Activated CD8-positive, alpha-beta T cell treated with anti-CD3 and anti-CD28 coated beads for 36 hours (primary cell): ENCODE measurements around the gene TFB1M. TPM values are rescaled to one million over a fixed set of nuclear protein-coding genes. Genes with fewer than 3 reads are reported as not detected.
"Not testable (repeated sequence)": the region's sequence is repeated elsewhere in the genome, so short reads cannot be mapped to it uniquely, and the experiment has no call there.

Experiments used
- ATAC-seq: fragments of 200-7000 bp; cut with Tn5 transposase; one replicate; pipeline ENCODE4 v1.10.0; 2021; ENCODE audit warnings: mild to moderate bottlenecking, moderate library complexity
- CTCF ChIA-PET: fragments of 350-600 bp; sonication (Branson Sonifier 250); formaldehyde crosslinking; loops from one replicate; lab custom pipeline; 2021; ENCODE audit warnings: antibody characterized with exemption; lab: Charles Lee
- POLR2A ChIA-PET: fragments of 350-600 bp; sonication (Branson Sonifier 250); formaldehyde crosslinking; loops from one replicate; lab custom pipeline; 2021; ENCODE audit warnings: antibody characterized with exemption; lab: Charles Lee
- DNase-seq: peaks from one replicate; pipeline ENCODE4 v3.0.0-alpha.2; 2020
- H3K27ac Mint-ChIP-seq: one replicate; pipeline ENCODE4 v1.8.0; 2021; ENCODE audit warnings: mild to moderate bottlenecking, mixed read lengths
- H3K27me3 Mint-ChIP-seq: one replicate; pipeline ENCODE4 v1.8.0; 2021; ENCODE audit warnings: mixed read lengths
- H3K36me3 Mint-ChIP-seq: one replicate; pipeline ENCODE4 v1.8.0; 2021; ENCODE audit warnings: low read depth, mixed read lengths
- H3K4me1 Mint-ChIP-seq: one replicate; pipeline ENCODE4 v1.8.0; 2021; ENCODE audit warnings: low read depth, mixed read lengths
- H3K4me3 Mint-ChIP-seq: one replicate; pipeline ENCODE4 v1.8.0; 2021; ENCODE audit warnings: mild to moderate bottlenecking, moderate library complexity, mixed read lengths
- H3K9me3 Mint-ChIP-seq: one replicate; pipeline ENCODE4 v1.8.0; 2021; ENCODE audit warnings: mixed read lengths
- intact Hi-C: fragments of 100-400 bp; cut with micrococcal nuclease; formaldehyde crosslinking; loops from one replicate; pipeline ENCODE4 v1.10.0; 2022
- total RNA-seq, 2 experiments: library from RNA; stranded (reverse); gene quantifications; one replicate each; pipeline ENCODE4 v1.2.3, GENCODE V29; 2021
- TF ChIP-seq, protein P1 (sequence below): fragments of 200-600 bp; IDR thresholded peaks from one replicate; pipeline ENCODE4 v1.8.0; 2022; ENCODE audit warnings: antibody characterized with exemption, mild to moderate bottlenecking

TFB1M gene
- total RNA-seq, 2 experiments from 2014 or later: 70.9 to 76.6 TPM

DNA sequence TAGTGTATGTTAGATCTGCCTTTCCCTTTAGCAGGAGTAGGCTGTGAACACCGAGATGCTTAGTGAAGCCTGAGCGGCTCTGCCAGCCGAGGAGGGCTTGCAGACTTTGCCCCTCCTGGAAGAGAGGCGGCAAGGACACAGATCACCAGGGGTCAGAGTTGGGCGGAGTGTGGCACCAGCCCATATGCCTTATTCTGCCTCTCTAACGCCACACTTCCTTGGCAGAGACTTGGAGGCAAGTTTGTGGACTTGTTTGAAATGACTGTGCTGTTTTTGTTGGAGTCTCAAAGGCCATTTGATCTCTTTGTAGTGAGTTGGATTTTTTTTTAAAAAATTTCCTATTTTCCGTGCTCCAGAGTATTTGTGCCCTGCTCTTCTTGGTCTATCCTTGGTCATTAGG, 95.0 kb downstream of the TFB1M start:
- Mint-ChIP-seq H3K4me3 (no peak overlapping the region), H3K36me3 (no peaks in the 10 kb centered on the region), H3K27ac (no peak overlapping the region), H3K9me3 (no peaks in the 10 kb centered on the region), H3K4me1 (peaks cover 13% of the 10 kb centered on the region), H3K27me3 (peaks cover 10% of the 10 kb centered on the region)
- ChIA-PET POLR2A (no interaction called here), CTCF (interaction anchor here (0.9 kb wide), 1 partner anchor 15 kb away, joined by 3 read pairs; no protein-coding TSS in a partner anchor)
- ATAC-seq (no peak), DNase-seq (no peak)
- intact Hi-C loops: no loop called here
- TF ChIP-seq, protein P1, sequence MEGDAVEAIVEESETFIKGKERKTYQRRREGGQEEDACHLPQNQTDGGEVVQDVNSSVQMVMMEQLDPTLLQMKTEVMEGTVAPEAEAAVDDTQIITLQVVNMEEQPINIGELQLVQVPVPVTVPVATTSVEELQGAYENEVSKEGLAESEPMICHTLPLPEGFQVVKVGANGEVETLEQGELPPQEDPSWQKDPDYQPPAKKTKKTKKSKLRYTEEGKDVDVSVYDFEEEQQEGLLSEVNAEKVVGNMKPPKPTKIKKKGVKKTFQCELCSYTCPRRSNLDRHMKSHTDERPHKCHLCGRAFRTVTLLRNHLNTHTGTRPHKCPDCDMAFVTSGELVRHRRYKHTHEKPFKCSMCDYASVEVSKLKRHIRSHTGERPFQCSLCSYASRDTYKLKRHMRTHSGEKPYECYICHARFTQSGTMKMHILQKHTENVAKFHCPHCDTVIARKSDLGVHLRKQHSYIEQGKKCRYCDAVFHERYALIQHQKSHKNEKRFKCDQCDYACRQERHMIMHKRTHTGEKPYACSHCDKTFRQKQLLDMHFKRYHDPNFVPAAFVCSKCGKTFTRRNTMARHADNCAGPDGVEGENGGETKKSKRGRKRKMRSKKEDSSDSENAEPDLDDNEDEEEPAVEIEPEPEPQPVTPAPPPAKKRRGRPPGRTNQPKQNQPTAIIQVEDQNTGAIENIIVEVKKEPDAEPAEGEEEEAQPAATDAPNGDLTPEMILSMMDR: no peak

- DNase-seq, H3K4me1 Mint-ChIP-seq, H3K9me3 Mint-ChIP-seq, H3K36me3 Mint-ChIP-seq, H3K4me3 Mint-ChIP-seq, ATAC-seq, POLR2A ChIA-PET, H3K27ac Mint-ChIP-seq, intact Hi-C loops: not testable (repeated sequence)
- H3K27me3 Mint-ChIP-seq: peaks cover 10% of the 10 kb centered on the region
- CTCF ChIA-PET: interaction anchor here (0.9 kb wide), 1 partner anchor 15 kb away, joined by 3 read pairs; no protein-coding TSS in a partner anchor
Observed at GRCh38 chr6:155218711-155219110, 95.6 kb downstream of the TFB1M start.

DNA sequence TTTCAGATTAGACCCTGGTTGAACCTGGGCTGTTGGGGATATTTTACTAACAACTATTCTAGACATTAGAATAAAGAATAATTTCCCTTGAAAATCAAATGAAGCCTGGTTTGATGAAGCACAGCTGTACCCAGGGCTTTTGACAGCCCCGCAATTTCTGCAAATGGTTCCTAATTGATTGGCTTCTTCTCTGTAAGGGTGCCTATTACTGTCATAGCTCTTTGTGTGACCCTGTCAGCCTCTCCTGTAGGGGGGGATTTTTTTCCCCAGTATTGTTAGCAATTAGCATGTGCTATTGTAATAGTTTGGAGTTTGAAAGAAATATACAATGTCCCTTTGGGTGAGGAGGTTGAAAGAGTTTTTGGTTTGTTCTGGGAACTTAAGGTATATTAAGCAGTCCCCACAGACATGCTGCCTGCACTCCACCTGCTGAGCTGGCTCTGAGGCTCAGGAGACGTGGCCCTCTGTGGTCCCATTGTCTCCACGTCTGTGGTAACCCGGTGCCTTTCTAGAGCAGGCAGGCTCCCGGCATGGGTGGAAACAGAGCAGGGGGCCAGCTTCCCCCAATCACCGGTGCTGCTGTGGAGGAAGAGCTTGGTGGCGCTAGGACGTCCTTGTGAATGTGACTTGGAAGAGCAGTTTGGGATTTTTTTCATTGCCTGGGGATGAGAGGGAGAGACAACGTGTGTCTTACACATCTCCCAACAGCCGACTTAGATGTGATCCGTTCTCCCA, 97.8 kb downstream of the TFB1M start:
- H3K9me3 Mint-ChIP-seq: no peaks in the 10 kb centered on the region
- no peak for DNase-seq
- H3K27ac Mint-ChIP-seq: no peak overlapping the region
- no peaks in the 10 kb centered on the region for H3K36me3 Mint-ChIP-seq
- intact Hi-C loops: no loop called here
- TF ChIP-seq, protein P1: no peak
- CTCF ChIA-PET: no interaction called here
- no peaks in the 10 kb centered on the region for H3K4me1 Mint-ChIP-seq
- POLR2A ChIA-PET: no interaction called here
- H3K27me3 Mint-ChIP-seq: peaks cover 10% of the 10 kb centered on the region
- H3K4me3 Mint-ChIP-seq: no peak overlapping the region
- no peak for ATAC-seq

DNA sequence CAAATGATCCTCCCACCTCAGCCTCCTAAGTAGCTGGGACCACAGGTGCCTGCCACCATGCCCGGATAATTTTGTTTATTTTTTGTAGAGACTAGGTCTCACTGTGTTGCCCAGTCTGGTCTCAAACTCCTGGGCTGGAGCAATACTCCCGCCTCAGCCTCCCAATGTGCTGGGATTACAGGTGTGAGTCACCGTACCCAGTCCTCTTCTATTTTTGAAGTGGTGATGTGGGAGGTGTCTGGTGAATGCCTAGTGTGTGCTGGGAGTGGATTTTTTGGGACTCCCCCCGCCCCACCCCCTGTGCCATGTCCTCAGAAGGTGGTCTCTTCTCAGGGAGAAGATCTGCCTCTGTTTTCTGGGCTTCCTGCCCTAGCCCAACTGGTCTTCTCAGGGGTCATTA, 98.4 kb downstream of the TFB1M start:
- Mint-ChIP-seq H3K4me3 (no peak overlapping the region), H3K27ac (no peak overlapping the region), H3K9me3 (no peaks in the 10 kb centered on the region), H3K36me3 (no peaks in the 10 kb centered on the region), H3K27me3 (peaks cover 10% of the 10 kb centered on the region), H3K4me1 (no peaks in the 10 kb centered on the region)
- ChIA-PET CTCF (no interaction called here), POLR2A (no interaction called here)
- intact Hi-C loops: no loop called here
- TF ChIP-seq, protein P1: no peak
- ATAC-seq (no peak), DNase-seq (no peak)

DNA sequence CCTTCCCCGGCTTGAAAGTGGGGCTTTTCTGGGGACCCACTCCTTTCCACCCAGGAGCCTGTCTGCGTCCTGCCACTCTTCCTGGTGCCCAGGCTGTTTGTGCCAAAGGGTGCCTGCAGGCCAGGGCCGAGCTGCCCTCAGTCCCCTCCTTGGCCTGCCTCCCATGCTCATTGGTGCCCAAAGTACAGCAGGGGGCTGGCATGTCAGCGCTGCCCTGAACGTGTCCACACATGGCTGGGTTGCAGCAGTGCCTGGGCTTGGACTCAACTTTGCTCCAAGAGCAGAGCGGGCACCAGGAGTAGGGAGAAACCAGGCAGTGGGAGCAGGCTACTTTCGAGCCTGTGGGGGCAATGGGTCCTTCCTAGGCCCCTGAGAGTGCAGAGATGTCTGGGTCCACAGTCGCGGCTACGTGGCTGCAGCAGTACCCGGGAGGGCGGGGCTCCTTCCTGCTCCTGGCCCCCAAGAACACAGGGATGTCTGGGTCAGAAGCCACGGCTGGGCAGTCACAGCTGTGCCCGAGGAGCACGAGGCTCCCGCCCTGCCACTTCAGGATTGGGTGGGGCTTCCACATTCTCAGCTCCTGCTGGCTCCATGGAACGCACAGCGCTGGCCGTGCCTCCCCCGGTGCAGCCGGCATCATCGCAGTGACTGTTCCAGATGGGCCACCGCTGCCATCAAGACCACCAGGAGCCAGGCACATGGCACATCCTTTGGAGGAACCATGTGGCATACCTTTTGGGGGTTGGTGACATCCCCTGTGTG, 100.5 kb downstream of the TFB1M start:
- Mint-ChIP-seq H3K27ac (no peak overlapping the region), H3K4me3 (no peak overlapping the region), H3K36me3 (no peaks in the 10 kb centered on the region), H3K4me1 (no peaks in the 10 kb centered on the region), H3K9me3 (no peaks in the 10 kb centered on the region), H3K27me3 (peaks cover 7% of the 10 kb centered on the region)
- TF ChIP-seq, protein P1: no peak
- DNase-seq: no peak
- intact Hi-C loops: no loop called here
- ATAC-seq: no peak
- POLR2A ChIA-PET: no interaction called here
- CTCF ChIA-PET: interaction anchor here (1.2 to 1.3 kb wide), 2 partner anchors 56 to 294 kb away, joined by 3 read pairs; no protein-coding TSS in a partner anchor
